Keratinocyte (primary cell): Measurements from ENCODE around the gene TBCD. TPM values are rescaled to one million over a fixed set of nuclear protein-coding genes. Genes with fewer than 3 reads are reported as not detected.

ENCODE experiments used
- DNase-seq: peaks from one replicate; pipeline ENCODE4 v3.0.0-alpha.2; 2011; ENCODE audit warnings: low read depth, missing footprints, low spot score
- FAIRE-seq: peaks from 2 replicates; lab custom pipeline; 2011; peaks lifted over from hg19 to GRCh38; lab: Jason Lieb, UNC
- H2AFZ ChIP-seq: 2 replicates; pipeline ENCODE4 v1.6.0; 2012; ENCODE audit warnings: low read length, control low read depth, inconsistent platforms; ENCODE audit not compliant: control insufficient read depth
- H3K27ac ChIP-seq: 2 replicates; pipeline ENCODE4 v1.5.1; 2011; ENCODE audit warnings: low read length; ENCODE audit not compliant: control insufficient read depth, insufficient read depth
- H3K27me3 ChIP-seq: 3 replicates; pipeline ENCODE4 v1.6.0; 2011; ENCODE audit warnings: low read length; ENCODE audit not compliant: control insufficient read depth, insufficient read depth; ENCODE audit errors: extremely low read depth
- H3K36me3 ChIP-seq, 2 experiments: 2 replicates in 1 of 2; 3 replicates in 1 of 2; pipeline ENCODE4 v1.5.1; 2011; ENCODE audit warnings: low read length in 2 of 2, mild to moderate bottlenecking in 1 of 2; ENCODE audit not compliant: control insufficient read depth in 2 of 2, insufficient read depth in 2 of 2; ENCODE audit errors: extremely low read depth in 1 of 2
- H3K4me1 ChIP-seq: 3 replicates; pipeline ENCODE4 v1.5.1; 2011; ENCODE audit warnings: low read length; ENCODE audit not compliant: control insufficient read depth, insufficient read depth; ENCODE audit errors: extremely low read depth
- H3K4me2 ChIP-seq: 3 replicates; pipeline ENCODE4 v1.6.0; 2011; ENCODE audit warnings: low read depth, low read length; ENCODE audit not compliant: control insufficient read depth, insufficient read depth; ENCODE audit errors: extremely low read depth
- H3K4me3 ChIP-seq, 3 experiments: fragments of 200-600 bp in 1 of 3; sonication (generic) in 1 of 3; 2 replicates in 2 of 3; 3 replicates in 1 of 3; pipeline ENCODE4 v1.5.1; 2011 to 2016; ENCODE audit warnings: low read length in 3 of 3, mild to moderate bottlenecking in 3 of 3, control low read depth in 2 of 3, inconsistent platforms in 1 of 3, low read depth in 1 of 3, mixed read lengths in 1 of 3, mixed run types in 1 of 3, moderate library complexity in 1 of 3; ENCODE audit not compliant: control insufficient read depth in 2 of 3, insufficient read depth in 2 of 3; ENCODE audit errors: extremely low read depth in 1 of 3
- H3K79me2 ChIP-seq: 2 replicates; pipeline ENCODE4 v1.6.0; 2012; ENCODE audit warnings: low read length; ENCODE audit not compliant: control insufficient read depth, insufficient read depth
- H3K9ac ChIP-seq: 3 replicates; pipeline ENCODE4 v1.6.0; 2011; ENCODE audit warnings: low read length; ENCODE audit not compliant: control insufficient read depth, insufficient read depth; ENCODE audit errors: extremely low read depth
- H3K9me1 ChIP-seq: 3 replicates; pipeline ENCODE4 v1.6.0; 2011; ENCODE audit warnings: low read length; ENCODE audit not compliant: control insufficient read depth, insufficient read depth; ENCODE audit errors: extremely low read depth
- H3K9me3 ChIP-seq: 2 replicates; pipeline ENCODE4 v1.5.1; 2012; ENCODE audit warnings: low read depth, low read length; ENCODE audit not compliant: control insufficient read depth
- H4K20me1 ChIP-seq: 3 replicates; pipeline ENCODE4 v1.6.0; 2011; ENCODE audit warnings: low read length; ENCODE audit not compliant: control insufficient read depth, insufficient read depth; ENCODE audit errors: extremely low read depth
- EZH2 ChIP-seq: IDR thresholded peaks from one replicate; pipeline ENCODE4 v1.6.1; 2012; ENCODE audit warnings: inconsistent platforms, mild to moderate bottlenecking, low read length, moderate library complexity
- dilution Hi-C: fragments of 300-500 bp; cut with MboI; formaldehyde crosslinking; loops from one replicate; pipeline ENCODE4 v1.7.0; 2020; ENCODE audit warnings: low sequenced_read_pairs; ENCODE audit not compliant: extremely low pct_ligation_motif_present
- polyA plus RNA-seq, 5 experiments: library from polyadenylated mRNA; depleted of rRNA in 3 of 5; stranded (reverse) in 3 of 5; stranded (forward) in 1 of 5; unstranded in 1 of 5; fragments of >200 nt; gene quantifications; 1 replicate in 1 of 5; 2 replicates in 3 of 5; 3 replicates in 1 of 5; pipeline versions ENCODE4 v1.2.1 to v1.2.3, GENCODE V29; 2011 to 2012; ENCODE audit warnings: missing spikeins in 2 of 5, low read depth in 1 of 5, low replicate concordance in 1 of 5
- TF ChIP-seq, protein P1 (sequence below), 3 experiments: IDR thresholded peaks in 1 of 3; conservative IDR thresholded peaks in 1 of 3; optimal IDR thresholded peaks in 1 of 3; 2 replicates in 2 of 3; 3 replicates in 1 of 3; pipeline versions ENCODE3 to v1.5.1; 2011; ENCODE audit warnings: low read length in 3 of 3, mild to moderate bottlenecking in 3 of 3, moderate library complexity in 2 of 3, control low read depth in 1 of 3, inconsistent platforms in 1 of 3; ENCODE audit not compliant: insufficient read depth in 2 of 3; ENCODE audit errors: extremely low read depth in 1 of 3

TBCD gene
- polyA plus RNA-seq, 1 donor (not counting 4 experiments of a cell fraction or from before 2014, with no cell fraction given): 36.2 TPM

DNA sequence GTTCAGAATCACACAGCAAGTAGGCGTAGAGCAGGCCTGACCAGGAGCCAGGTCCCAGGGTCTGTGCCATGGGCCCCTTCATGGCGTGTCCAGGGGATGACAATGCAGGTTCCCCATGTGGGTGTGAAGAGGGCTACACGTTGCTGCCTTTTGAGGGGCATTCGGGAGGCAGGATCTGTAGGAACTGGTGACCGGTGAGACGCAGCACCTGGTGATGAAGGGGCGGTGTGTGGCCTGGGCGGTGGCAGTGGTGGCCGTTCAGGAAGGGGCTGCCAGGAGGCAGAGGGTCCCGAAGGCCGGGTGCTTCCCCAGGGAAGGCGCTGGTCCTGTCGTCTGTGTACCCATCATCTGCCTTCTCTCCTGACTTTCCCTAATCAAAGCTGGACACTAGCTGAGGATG lies 53.4 kb downstream of the TBCD start:
- no peaks in the 10 kb centered on the region for H3K9me1 ChIP-seq
- FAIRE-seq (no peak), DNase-seq (no peak)
- no peaks in the 10 kb centered on the region for H3K9me3 ChIP-seq
- H3K79me2 ChIP-seq: peaks cover 30% of the 10 kb centered on the region
- H3K4me2 ChIP-seq: no peak overlapping the region
- H3K4me3 ChIP-seq: no peak overlapping the region
- no peak overlapping the region for H3K9ac ChIP-seq
- H4K20me1 ChIP-seq: peaks cover 7% of the 10 kb centered on the region
- H2AFZ ChIP-seq: no peak overlapping the region
- no peak for TF ChIP-seq EZH2
- TF ChIP-seq, protein P1, sequence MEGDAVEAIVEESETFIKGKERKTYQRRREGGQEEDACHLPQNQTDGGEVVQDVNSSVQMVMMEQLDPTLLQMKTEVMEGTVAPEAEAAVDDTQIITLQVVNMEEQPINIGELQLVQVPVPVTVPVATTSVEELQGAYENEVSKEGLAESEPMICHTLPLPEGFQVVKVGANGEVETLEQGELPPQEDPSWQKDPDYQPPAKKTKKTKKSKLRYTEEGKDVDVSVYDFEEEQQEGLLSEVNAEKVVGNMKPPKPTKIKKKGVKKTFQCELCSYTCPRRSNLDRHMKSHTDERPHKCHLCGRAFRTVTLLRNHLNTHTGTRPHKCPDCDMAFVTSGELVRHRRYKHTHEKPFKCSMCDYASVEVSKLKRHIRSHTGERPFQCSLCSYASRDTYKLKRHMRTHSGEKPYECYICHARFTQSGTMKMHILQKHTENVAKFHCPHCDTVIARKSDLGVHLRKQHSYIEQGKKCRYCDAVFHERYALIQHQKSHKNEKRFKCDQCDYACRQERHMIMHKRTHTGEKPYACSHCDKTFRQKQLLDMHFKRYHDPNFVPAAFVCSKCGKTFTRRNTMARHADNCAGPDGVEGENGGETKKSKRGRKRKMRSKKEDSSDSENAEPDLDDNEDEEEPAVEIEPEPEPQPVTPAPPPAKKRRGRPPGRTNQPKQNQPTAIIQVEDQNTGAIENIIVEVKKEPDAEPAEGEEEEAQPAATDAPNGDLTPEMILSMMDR (optimal IDR thresholded peaks at IDR 0.05 in 1 of 3, IDR thresholded peaks at IDR 0.05 in 1 of 3, conservative IDR thresholded peaks at IDR 0.05 in 1 of 3; ENCODE audit: extremely low read depth in 1 of 3, insufficient read depth in 2 of 3, low read length in 3 of 3): no peak
- no peak overlapping the region for H3K27ac ChIP-seq
- H3K36me3 ChIP-seq: peaks cover 5 to 22% of the 10 kb centered on the region in 2 experiments
- H3K4me1 ChIP-seq: no peaks in the 10 kb centered on the region
- dilution Hi-C loops: no loop called here
- no peaks in the 10 kb centered on the region for H3K27me3 ChIP-seq

DNA sequence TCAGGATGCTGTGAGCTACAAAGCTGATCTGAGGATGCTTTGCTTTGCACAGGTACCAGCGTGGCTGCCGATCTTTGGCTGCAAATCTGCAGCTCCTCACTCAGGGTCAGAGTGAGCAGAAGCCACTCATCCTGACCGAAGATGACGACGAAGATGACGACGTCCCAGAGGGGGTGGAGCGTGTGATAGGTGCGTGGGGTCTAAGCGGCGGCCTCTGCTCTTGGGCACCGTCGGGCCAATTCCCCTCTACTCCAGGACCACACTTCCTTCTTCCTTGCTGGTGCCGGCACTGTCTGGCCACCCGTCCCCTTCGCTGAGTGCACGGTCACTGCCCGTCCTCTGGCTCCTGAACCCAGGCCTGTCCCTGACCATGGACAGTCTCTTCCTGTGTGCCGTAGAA lies 54.0 kb downstream of the TBCD start:
- H3K27ac ChIP-seq: no peak overlapping the region

More for the DNA sequence above, 54.0 kb downstream of the TBCD start:
- FAIRE-seq (no peak), DNase-seq (no peak)
- H3K9me1 ChIP-seq: no peaks in the 10 kb centered on the region
- dilution Hi-C loops: no loop called here
- H3K4me2 ChIP-seq: no peak overlapping the region
- peaks cover 5 to 23% of the 10 kb centered on the region in 2 experiments for H3K36me3 ChIP-seq
- no peak overlapping the region for H3K9ac ChIP-seq
- no peaks in the 10 kb centered on the region for H3K4me1 ChIP-seq
- no peaks in the 10 kb centered on the region for H3K27me3 ChIP-seq
- H3K9me3 ChIP-seq: no peaks in the 10 kb centered on the region
- peaks cover 25% of the 10 kb centered on the region for H3K79me2 ChIP-seq
- H3K4me3 ChIP-seq: no peak overlapping the region
- peaks cover 7% of the 10 kb centered on the region for H4K20me1 ChIP-seq
- H2AFZ ChIP-seq: no peak overlapping the region
- no peak for TF ChIP-seq EZH2
- TF ChIP-seq, protein P1 (optimal IDR thresholded peaks at IDR 0.05 in 1 of 3, IDR thresholded peaks at IDR 0.05 in 1 of 3, conservative IDR thresholded peaks at IDR 0.05 in 1 of 3; ENCODE audit: extremely low read depth in 1 of 3, insufficient read depth in 2 of 3, low read length in 3 of 3): no peak
